ENCODE data around the gene CAMK2B. TPM values are rescaled to one million over a fixed set of nuclear protein-coding genes. Genes with fewer than 3 reads are reported as not detected.

Gene CAMK2B
- total and polyA plus RNA-seq, 8 donors = 0.17 to 1.1 (median 0.53) TPM

DNA sequence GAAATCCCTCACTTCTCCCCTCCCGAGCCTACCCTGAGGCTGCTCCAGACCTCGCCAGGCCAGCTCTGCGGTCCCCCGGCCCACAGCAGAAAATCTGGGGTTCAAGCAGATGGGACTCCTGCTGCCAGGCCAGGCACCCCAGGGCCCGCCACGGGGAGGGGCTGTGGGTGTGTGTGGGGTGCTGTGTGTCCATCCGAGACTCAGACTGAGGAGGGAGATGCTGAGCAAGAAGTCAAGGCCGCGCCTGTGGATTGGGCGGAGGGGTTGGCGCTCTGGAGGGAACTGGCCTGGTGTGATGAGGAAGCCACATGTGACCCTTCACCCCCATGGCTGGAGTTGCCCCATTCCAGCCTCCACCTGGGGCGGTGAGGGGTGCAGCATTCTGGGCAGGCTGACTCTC lies 73.5 kb downstream of the CAMK2B start:
- DNase-seq (no peak), ATAC-seq (no peak)
- TF ChIP-seq, protein P1, sequence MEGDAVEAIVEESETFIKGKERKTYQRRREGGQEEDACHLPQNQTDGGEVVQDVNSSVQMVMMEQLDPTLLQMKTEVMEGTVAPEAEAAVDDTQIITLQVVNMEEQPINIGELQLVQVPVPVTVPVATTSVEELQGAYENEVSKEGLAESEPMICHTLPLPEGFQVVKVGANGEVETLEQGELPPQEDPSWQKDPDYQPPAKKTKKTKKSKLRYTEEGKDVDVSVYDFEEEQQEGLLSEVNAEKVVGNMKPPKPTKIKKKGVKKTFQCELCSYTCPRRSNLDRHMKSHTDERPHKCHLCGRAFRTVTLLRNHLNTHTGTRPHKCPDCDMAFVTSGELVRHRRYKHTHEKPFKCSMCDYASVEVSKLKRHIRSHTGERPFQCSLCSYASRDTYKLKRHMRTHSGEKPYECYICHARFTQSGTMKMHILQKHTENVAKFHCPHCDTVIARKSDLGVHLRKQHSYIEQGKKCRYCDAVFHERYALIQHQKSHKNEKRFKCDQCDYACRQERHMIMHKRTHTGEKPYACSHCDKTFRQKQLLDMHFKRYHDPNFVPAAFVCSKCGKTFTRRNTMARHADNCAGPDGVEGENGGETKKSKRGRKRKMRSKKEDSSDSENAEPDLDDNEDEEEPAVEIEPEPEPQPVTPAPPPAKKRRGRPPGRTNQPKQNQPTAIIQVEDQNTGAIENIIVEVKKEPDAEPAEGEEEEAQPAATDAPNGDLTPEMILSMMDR (IDR thresholded peaks at IDR 0.05) = no peak
- H3K27ac ChIP-seq = no peak overlapping the region
- H3K36me3 ChIP-seq = no peaks in the 10 kb centered on the region
- intact Hi-C loops (cut with DNase I) = no loop called here
- H3K4me1 ChIP-seq = no peaks in the 10 kb centered on the region
- no peaks in the 10 kb centered on the region for H3K9me3 ChIP-seq
- H3K4me3 ChIP-seq = no peak overlapping the region
- H3K27me3 ChIP-seq = no peaks in the 10 kb centered on the region

- ATAC-seq (no peak), DNase-seq (no peak)
- H3K27ac ChIP-seq = no peak overlapping the region
- H3K9me3 ChIP-seq = no peaks in the 10 kb centered on the region
- TF ChIP-seq, protein P1 (IDR thresholded peaks at IDR 0.05) = no peak
- no peaks in the 10 kb centered on the region for H3K36me3 ChIP-seq
- intact Hi-C loops (cut with DNase I) = no loop called here
- no peaks in the 10 kb centered on the region for H3K27me3 ChIP-seq
- H3K4me3 ChIP-seq = no peak overlapping the region
- no peaks in the 10 kb centered on the region for H3K4me1 ChIP-seq
These were observed 74.1 kb downstream of the CAMK2B start for GRCh38 chr7:44251269-44251668.

- Histone ChIP-seq H3K4me1 (no peaks in the 10 kb centered on the region), H3K9me3 (no peaks in the 10 kb centered on the region), H3K4me3 (no peak overlapping the region), H3K36me3 (no peaks in the 10 kb centered on the region), H3K27me3 (no peaks in the 10 kb centered on the region), H3K27ac (no peak overlapping the region)
- TF ChIP-seq, protein P1 (IDR thresholded peaks at IDR 0.05) = no peak
- DNase-seq (no peak), ATAC-seq (no peak)
- intact Hi-C loops (cut with DNase I) = no loop called here
These were observed 75.7 kb downstream of the CAMK2B start for GRCh38 chr7:44249639-44250234.

DNA sequence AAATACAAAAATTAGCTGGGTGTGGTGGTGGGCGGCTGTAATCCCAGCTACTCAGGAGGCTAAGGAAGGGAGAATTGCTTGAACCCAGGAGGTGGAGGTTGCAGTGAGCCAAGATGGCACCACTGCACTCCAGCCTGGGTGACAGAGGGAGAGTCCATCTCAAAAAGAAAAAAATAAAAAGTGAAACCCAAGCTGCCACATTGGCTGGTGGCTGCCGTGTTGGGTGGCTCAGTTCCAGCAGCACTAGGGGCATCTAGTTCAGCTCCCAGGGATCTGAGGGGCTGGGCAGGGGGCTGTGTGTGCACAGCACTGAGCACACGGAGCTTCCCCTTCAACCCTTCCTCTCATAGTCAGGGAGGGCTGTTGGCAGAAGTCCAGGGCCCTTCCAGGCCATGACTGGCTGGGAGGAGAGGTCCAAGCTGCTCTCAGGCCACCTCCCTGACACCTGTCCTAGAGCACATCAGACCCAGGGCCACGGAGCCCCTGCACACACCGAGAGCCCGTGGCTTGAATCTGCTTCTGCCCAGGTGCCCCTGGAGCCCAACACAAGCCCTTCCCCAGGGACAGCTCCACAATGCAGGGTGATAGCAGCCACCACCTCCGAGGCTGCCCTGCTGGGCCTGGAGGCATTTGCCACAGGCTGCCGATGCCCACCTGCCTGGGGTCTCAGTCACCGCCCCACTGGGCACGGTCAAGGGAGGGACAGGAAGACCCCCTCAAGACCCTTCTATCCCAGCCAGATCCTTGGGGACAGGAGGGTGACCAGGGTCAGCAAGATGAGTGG lies 77.3 kb downstream of the CAMK2B start:
- Histone ChIP-seq H3K4me3 (no peak overlapping the region), H3K27ac (no peak overlapping the region), H3K4me1 (no peaks in the 10 kb centered on the region), H3K27me3 (no peaks in the 10 kb centered on the region), H3K9me3 (no peaks in the 10 kb centered on the region), H3K36me3 (no peaks in the 10 kb centered on the region)
- DNase-seq (no peak), ATAC-seq (no peak)
- intact Hi-C loops (cut with DNase I) = no loop called here
- TF ChIP-seq, protein P1 (IDR thresholded peaks at IDR 0.05) = no peak

DNA sequence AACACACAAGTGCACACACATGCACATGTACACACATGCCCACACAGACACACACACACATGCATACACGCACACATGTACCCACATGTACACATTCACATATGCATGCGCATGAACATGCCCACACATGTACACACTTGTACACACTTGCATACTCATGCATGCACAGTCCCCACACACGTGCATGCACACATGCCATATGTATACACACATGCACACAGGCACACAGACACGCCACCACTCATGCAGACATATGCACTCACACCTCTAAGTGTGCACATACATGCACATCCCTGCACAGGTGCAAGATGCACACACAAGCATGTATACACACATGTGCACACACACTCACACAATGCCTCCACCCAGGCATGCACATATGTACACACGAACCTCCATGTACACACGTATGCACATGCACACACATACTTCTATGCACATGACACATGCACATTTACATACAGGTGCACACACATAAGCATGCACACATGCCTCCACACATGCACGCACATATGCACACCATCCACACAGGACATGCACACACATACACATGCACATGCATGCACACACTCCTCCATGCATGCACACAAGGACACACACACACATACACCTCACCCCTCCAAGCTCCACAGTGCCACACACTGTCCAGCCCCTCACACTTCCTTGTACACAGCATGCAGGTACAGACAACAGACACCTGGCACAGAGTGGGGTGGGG lies 78.8 kb downstream of the CAMK2B start:
- Histone ChIP-seq H3K27ac (no peak overlapping the region), H3K4me3 (no peak overlapping the region), H3K36me3 (no peaks in the 10 kb centered on the region), H3K9me3 (no peaks in the 10 kb centered on the region), H3K27me3 (peaks cover 0 to 6% of the 10 kb centered on the region in 2 donors), H3K4me1 (no peaks in the 10 kb centered on the region)
- intact Hi-C loops (cut with DNase I) = no loop called here
- ATAC-seq = no peak
- TF ChIP-seq, protein P1 (IDR thresholded peaks at IDR 0.05) = no peak
- DNase-seq = no peak

All from left lung (tissue), 10 donors.